Chondrocyte (in vitro differentiated cells): ENCODE results near the gene IKZF3. TPM values are rescaled to one million over a fixed set of nuclear protein-coding genes. Genes with fewer than 3 reads are reported as not detected.
"Not testable (repeated sequence)": the region's sequence is repeated elsewhere in the genome, so short reads cannot be mapped to it uniquely, and the experiment has no call there.

Source experiments
- DNase-seq: peaks from one replicate; pipeline ENCODE4 v3.0.0; 2021; ENCODE audit warnings: mixed read lengths, low spot score
- H3K27ac Mint-ChIP-seq: one replicate; pipeline ENCODE4 v1.8.0; 2021; ENCODE audit warnings: mild to moderate bottlenecking, moderate library complexity, mixed read lengths; ENCODE audit not compliant: unreplicated experiment
- H3K27me3 Mint-ChIP-seq: 2 replicates; pipeline ENCODE4 v1.8.0; 2021; ENCODE audit warnings: low read depth, mixed read lengths
- H3K36me3 Mint-ChIP-seq: 2 replicates; pipeline ENCODE4 v1.8.0; 2021; ENCODE audit warnings: low read depth, mixed read lengths
- H3K4me1 Mint-ChIP-seq: 2 replicates; pipeline ENCODE4 v1.8.0; 2021; ENCODE audit warnings: low read depth, mild to moderate bottlenecking, mixed read lengths
- H3K4me3 Mint-ChIP-seq: one replicate; pipeline ENCODE4 v1.8.0; 2021; ENCODE audit warnings: mild to moderate bottlenecking, moderate library complexity, mixed read lengths; ENCODE audit not compliant: unreplicated experiment
- H3K9me3 Mint-ChIP-seq: 2 replicates; pipeline ENCODE4 v1.8.0; 2021; ENCODE audit warnings: low read depth, mixed read lengths
- CTCF ChIP-seq: fragments of 200-600 bp; sonication (generic); IDR thresholded peaks from 2 replicates; pipeline ENCODE4 v1.5.0; 2021; ENCODE audit warnings: antibody characterized with exemption, mild to moderate bottlenecking, moderate library complexity
- total RNA-seq: library from RNA; stranded (reverse); gene quantifications from 3 replicates; pipeline ENCODE4 v1.2.1, GENCODE V29; 2021

IKZF3 gene
- total RNA-seq, 1 donor from 2014 or later: not detected

DNA sequence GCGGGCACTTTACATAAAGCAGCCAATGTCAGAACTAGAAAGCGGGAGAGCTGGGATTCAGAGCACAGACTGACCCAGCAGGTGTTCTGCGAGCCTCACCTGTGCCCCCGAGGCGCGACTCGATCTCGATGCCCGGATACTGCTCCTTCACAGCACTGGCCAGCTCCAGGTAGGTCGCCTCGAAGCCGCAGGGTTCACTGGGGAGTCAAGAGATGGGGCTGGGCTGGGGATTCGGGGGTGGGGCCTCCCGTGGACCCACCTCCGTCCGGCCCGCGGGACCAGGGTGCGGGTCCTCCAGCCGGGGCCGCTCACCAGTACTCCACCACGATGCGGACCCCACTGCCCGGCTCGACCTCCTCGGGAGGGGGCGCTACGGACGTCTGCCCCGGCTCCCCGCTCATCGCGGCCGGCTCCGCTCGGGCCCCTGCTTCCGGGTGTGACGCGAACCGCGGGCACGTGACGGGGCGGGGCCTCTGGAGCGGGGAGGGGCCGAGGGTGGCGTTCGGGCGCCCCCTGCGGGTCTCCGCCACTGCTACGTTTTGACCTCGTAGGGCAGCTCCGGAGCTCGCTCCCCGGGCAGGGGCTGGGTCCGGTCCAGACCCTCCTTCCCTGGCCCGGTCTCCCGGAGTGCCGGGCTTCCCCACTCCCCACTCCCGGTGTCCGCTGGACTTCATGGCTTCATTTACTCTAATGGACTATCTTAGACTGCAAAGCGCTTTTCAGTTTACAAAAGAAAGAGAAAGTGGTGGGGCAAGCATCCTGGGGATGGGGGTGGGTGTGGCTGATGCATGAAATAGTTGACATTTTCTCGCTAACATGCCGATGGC is 133.8 kb downstream of the IKZF3 start, which contains the start of gene MIEN1:
TSS of gene MIEN1 (minus strand) at position 438 of the 827 bp plus-strand sequence. CDS start at position 401, 37 bp downstream.
- H3K27ac Mint-ChIP-seq: peak within 1 kb of the TSS; percentile 78
- DNase-seq: no peak
- H3K4me1 Mint-ChIP-seq: peaks cover 11% of the 10 kb centered on the region
- H3K4me3 Mint-ChIP-seq: peak within 1 kb of the TSS; percentile 84
- H3K9me3 Mint-ChIP-seq: no peaks in the 10 kb centered on the region
- peaks cover 9% of the 10 kb centered on the region for H3K36me3 Mint-ChIP-seq
- H3K27me3 Mint-ChIP-seq: peaks cover 2% of the 10 kb centered on the region
- peak; percentile 96 for TF ChIP-seq CTCF

GRCh38 chr17:39729280-39729851 is 134.7 kb downstream of the IKZF3 start:
- Mint-ChIP-seq H3K36me3 (peaks cover 14% of the 10 kb centered on the region), H3K9me3 (no peaks in the 10 kb centered on the region), H3K27me3 (no peaks in the 10 kb centered on the region), H3K4me1 (peaks cover 11% of the 10 kb centered on the region), H3K27ac (peak overlapping the region; percentile 78), H3K4me3 (peak overlapping the region; percentile 84)
- no peak for TF ChIP-seq CTCF
- DNase-seq: no peak

DNA sequence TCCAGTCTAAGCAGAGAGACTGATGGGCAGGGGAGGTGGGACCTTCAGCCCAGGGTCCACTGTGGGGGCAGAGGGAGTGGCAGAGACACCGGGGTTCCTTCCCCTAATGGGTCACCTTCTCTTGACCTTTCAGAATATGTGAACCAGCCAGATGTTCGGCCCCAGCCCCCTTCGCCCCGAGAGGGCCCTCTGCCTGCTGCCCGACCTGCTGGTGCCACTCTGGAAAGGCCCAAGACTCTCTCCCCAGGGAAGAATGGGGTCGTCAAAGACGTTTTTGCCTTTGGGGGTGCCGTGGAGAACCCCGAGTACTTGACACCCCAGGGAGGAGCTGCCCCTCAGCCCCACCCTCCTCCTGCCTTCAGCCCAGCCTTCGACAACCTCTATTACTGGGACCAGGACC is 136.6 kb downstream of the IKZF3 start:
- no peak for DNase-seq
- Mint-ChIP-seq H3K27ac (no peak overlapping the region), H3K36me3 (peaks cover 17% of the 10 kb centered on the region), H3K27me3 (no peaks in the 10 kb centered on the region), H3K4me1 (peaks cover 11% of the 10 kb centered on the region), H3K4me3 (no peak overlapping the region), H3K9me3 (no peaks in the 10 kb centered on the region)
- TF ChIP-seq CTCF: no peak

GRCh38 chr17:39726617-39727016 is 137.5 kb downstream of the IKZF3 start:
- no peak for DNase-seq
- Mint-ChIP-seq H3K27ac (no peak overlapping the region), H3K36me3 (peaks cover 17% of the 10 kb centered on the region), H3K9me3 (no peaks in the 10 kb centered on the region), H3K4me1 (peaks cover 11% of the 10 kb centered on the region), H3K27me3 (no peaks in the 10 kb centered on the region), H3K4me3 (no peak overlapping the region)
- no peak for TF ChIP-seq CTCF

GRCh38 chr17:39725923-39726322 is 138.2 kb downstream of the IKZF3 start:
- Mint-ChIP-seq H3K36me3 (peaks cover 20% of the 10 kb centered on the region), H3K4me1 (peaks cover 11% of the 10 kb centered on the region)
- not testable (repeated sequence) for H3K27ac Mint-ChIP-seq

More at GRCh38 chr17:39725923-39726322, 138.2 kb downstream of the IKZF3 start:
- H3K9me3 Mint-ChIP-seq, H3K4me3 Mint-ChIP-seq, DNase-seq, H3K27me3 Mint-ChIP-seq: not testable (repeated sequence)
